Bone marrow (tissue), 2 donors: ENCODE measurements around the gene WDR86.

Experiments
- DNase-seq, 2 donors: peaks; one replicate each; lab custom pipeline; 2025; lab: John Stamatoyannopoulos, UW

The WDR86 gene

GRCh38 chr7:151390598-151391357 lies 19.1 kb downstream of the WDR86 start:
- no peak for DNase-seq

- no peak for DNase-seq
Measured at GRCh38 chr7:151389768-151390597, 19.9 kb downstream of the WDR86 start.

GRCh38 chr7:151389096-151389767 lies 20.6 kb downstream of the WDR86 start:
- DNase-seq = no peak

- no peak for DNase-seq
Measured at GRCh38 chr7:151388430-151388829, 21.4 kb downstream of the WDR86 start.

- no peak for DNase-seq
Measured at GRCh38 chr7:151388007-151388297, 21.9 kb downstream of the WDR86 start.

- no peak for DNase-seq
Measured at GRCh38 chr7:151387161-151388006, 22.5 kb downstream of the WDR86 start.

- DNase-seq = no peak
Measured at GRCh38 chr7:151386301-151387160, 23.3 kb downstream of the WDR86 start.

GRCh38 chr7:151385626-151386300 lies 24.1 kb downstream of the WDR86 start:
- DNase-seq = no peak

- no peak for DNase-seq
Measured at GRCh38 chr7:151384776-151385625, 24.8 kb downstream of the WDR86 start.

- no peak for DNase-seq
Measured at GRCh38 chr7:151384352-151384697, 25.5 kb downstream of the WDR86 start.

GRCh38 chr7:151383638-151384351 lies 26.0 kb downstream of the WDR86 start:
- no peak for DNase-seq

- no peak for DNase-seq
Measured at GRCh38 chr7:151382079-151382885, 27.6 kb downstream of the WDR86 start.

GRCh38 chr7:151381348-151382078 lies 28.3 kb downstream of the WDR86 start:
- no peak for DNase-seq

GRCh38 chr7:151381098-151381347 lies 28.8 kb downstream of the WDR86 start:
- DNase-seq = peak; percentile 10 to 18

- DNase-seq = no peak
Measured at GRCh38 chr7:151380199-151381097, 29.4 kb downstream of the WDR86 start.

GRCh38 chr7:151379534-151380198 lies 30.2 kb downstream of the WDR86 start:
- DNase-seq = no peak
